ENCODE data around the gene IFITM2. TPM values are rescaled to one million over a fixed set of nuclear protein-coding genes. Genes with fewer than 3 reads are reported as not detected.

The IFITM2 gene
- total and polyA plus RNA-seq, 2 of the 13 experiments (the other 11 are each of a cell fraction or from before 2014, with no cell fraction given): 13.8 to 267 TPM

- TF ChIP-seq ZNF318 (CRISPR knock-in tag; IDR thresholded peaks at IDR 0.05) (no peak), ZNF503 (CRISPR knock-in tag; IDR thresholded peaks at IDR 0.05) (no peak), BRCA1 (CRISPR knock-in tag; IDR thresholded peaks at IDR 0.05) (no peak), ZNF160 (CRISPR knock-in tag; IDR thresholded peaks at IDR 0.05) (0 out of 2 replicates have a peak, but pooled peaks have one; percentile 30), ZFP36L1 (CRISPR knock-in tag; IDR thresholded peaks at IDR 0.05) (0 out of 2 replicates have a peak, but pooled peaks have one; percentile 24), ZSCAN21 (CRISPR knock-in tag; IDR thresholded peaks at IDR 0.05; ENCODE audit: borderline replicate concordance) (no peak; the same call in 1 of the 2 replicates), HIC2 (CRISPR knock-in tag; IDR thresholded peaks at IDR 0.05; ENCODE audit: low read depth) (no peak), ZNF333 (CRISPR knock-in tag; IDR thresholded peaks at IDR 0.05; ENCODE audit: borderline replicate concordance) (no peak), BRF2 (CRISPR knock-in tag; IDR thresholded peaks at IDR 0.05) (no peak), GPBP1L1 (CRISPR knock-in tag; IDR thresholded peaks at IDR 0.05) (no peak)
Measured at GRCh38 chr11:288478-289397, 18.9 kb upstream of the IFITM2 start, which contains the start of gene PGGHG (continued).

Measured in HepG2 (cell line).